HG03103 (cell line): Measurements from ENCODE around the gene CCT6B.
A peak's percentile ranks its signal among the peaks of the same experiment; 100 is the strongest.
"Not testable (repeated sequence)": the region's sequence is repeated elsewhere in the genome, so short reads cannot be mapped to it uniquely, and the experiment has no call there.

Experiments used
- ATAC-seq: cut with Tn5 transposase; IDR thresholded peaks from one replicate; pipeline ENCODE4 v1.9.1; 2021; ENCODE audit warnings: low read depth; ENCODE audit not compliant: unreplicated experiment

CCT6B gene, protein sequence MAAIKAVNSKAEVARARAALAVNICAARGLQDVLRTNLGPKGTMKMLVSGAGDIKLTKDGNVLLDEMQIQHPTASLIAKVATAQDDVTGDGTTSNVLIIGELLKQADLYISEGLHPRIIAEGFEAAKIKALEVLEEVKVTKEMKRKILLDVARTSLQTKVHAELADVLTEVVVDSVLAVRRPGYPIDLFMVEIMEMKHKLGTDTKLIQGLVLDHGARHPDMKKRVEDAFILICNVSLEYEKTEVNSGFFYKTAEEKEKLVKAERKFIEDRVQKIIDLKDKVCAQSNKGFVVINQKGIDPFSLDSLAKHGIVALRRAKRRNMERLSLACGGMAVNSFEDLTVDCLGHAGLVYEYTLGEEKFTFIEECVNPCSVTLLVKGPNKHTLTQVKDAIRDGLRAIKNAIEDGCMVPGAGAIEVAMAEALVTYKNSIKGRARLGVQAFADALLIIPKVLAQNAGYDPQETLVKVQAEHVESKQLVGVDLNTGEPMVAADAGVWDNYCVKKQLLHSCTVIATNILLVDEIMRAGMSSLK

GRCh38 chr17:34961093-34961911 lies at the start of gene CCT6B, which contains the start of gene ZNF830:
CCT6B (minus strand) TSS chr17:34961460; CDS start chr17:34961393, 67 bp downstream.
ZNF830 (plus strand) TSS chr17:34961540; CDS start chr17:34961567, 27 bp downstream.
- ATAC-seq = peak; percentile 87

DNA sequence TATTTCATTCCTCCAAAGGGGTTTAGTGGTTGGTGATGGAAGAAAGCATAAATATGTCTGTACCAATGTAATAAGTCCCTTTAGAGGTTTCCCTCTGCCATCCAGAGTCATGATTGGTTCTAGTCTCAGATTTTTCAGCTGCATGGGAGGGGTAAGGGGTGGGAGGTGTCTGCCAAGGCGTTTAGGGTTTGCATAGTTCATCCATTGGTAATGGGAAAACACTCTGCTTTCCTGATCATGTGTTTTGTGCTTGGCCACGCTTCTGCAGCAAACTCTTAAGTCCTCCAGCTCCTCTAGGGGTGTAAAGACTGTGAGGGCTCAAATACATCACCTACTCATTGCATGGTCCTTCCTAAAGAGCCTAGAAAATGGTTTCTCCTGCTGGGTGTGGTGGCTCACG lies 48.8 kb upstream of the CCT6B start:
- ATAC-seq = no peak

DNA sequence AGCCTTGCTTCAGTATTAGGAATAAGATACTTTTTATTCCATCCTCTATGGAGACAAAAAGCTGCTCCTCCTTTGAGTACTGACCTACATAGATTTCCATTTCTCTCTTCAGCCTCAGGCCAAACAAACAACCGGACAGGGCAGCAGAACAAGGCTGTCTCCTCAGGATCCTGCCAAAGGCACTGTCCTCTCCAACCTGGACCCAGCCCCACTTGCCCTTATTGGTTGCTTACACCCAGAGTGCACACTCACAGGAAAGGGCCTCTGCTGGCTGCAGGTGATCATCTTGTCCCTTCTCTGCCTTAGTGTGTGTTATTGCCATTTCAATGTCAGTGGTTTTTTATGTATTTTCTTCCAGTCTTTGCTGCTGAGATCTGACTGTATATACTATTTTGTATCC lies 45.7 kb upstream of the CCT6B start:
- no peak for ATAC-seq

DNA sequence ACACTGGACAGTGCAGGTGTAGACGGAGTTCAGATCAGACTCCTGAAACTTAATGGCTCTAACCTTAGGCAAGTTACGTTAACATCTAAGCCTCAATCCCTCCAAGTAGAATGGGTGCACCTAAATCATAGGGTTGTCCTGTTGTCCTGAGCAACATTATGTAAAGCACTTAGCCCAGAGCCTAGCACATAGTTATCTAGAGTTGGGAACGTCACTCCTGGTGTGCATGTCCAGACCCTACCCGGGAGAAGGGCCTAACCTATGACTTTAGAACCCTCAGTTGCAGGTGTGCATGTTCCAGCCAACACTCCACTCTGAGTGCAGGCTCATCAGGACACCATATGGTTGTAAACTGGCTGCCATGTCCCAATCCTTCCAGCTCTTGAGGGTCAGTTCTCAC lies 45.1 kb upstream of the CCT6B start:
- ATAC-seq = no peak

GRCh38 chr17:35003778-35004177 lies 42.5 kb upstream of the CCT6B start:
- no peak for ATAC-seq

DNA sequence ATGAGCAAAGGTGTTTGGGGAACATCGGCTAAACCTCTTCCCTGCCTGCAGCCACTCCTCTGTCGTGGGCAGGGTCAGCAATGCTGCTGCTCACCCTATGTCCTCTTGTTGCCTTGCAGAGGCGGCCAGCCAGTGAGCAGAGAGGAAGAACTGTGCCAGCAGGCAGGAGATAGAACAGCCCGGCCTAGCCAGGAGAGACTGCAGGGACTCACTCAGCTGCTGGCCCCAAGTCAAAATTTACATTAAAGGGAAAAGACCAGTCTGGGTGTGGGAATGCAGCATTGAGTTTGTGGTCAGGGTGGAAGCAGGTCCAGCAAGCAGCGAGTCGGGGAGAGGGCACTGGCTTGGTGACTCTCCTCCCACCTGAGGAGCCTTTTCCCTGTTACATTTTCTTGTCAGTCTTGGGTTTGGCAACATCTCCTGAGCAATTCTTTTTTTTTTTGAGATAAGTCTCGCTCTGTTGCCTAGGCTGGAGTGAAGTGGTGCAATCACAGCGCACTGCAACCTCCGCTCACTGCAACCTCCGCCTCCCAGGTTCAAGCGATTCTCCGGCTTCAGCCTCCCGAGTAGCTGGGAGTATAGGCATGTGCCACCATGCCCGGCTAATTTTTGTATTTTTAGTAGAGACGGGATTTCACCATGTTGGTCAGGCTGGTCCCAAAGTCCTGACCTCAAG lies 41.8 kb upstream of the CCT6B start:
- no peak for ATAC-seq

- ATAC-seq = no peak
These were observed 40.3 kb upstream of the CCT6B start for GRCh38 chr17:35001549-35001948.

- not testable (repeated sequence) for ATAC-seq
These were observed 39.7 kb upstream of the CCT6B start for GRCh38 chr17:35000965-35001364.

- ATAC-seq = no peak
These were observed 38.2 kb upstream of the CCT6B start for GRCh38 chr17:34999456-34999855.

GRCh38 chr17:34998205-34998604 lies 36.9 kb upstream of the CCT6B start:
- no peak for ATAC-seq

- ATAC-seq = no peak
These were observed 36.1 kb upstream of the CCT6B start for GRCh38 chr17:34997355-34997862.

- ATAC-seq = no peak
These were observed 35.4 kb upstream of the CCT6B start for GRCh38 chr17:34996422-34997285.

DNA sequence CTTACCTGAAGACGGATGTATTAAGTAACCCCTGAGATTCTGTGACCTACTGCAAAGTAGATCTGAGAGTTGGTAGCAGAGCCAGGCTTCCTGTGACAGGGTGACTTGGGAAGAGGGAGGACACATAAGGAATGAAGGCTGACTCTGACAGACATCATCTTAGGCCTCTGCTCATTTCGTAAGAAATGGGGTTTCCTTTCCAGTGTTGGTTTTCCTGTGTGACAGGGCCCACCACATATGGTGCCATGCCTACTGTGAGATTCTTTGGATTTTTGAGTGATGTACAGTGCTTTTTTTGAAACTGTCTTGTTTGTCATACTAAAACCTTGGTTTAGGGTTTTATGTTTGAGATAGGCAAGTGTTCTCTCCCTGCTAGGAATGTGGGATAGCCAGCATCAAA lies 31.8 kb upstream of the CCT6B start:
- ATAC-seq = no peak

- no peak for ATAC-seq
These were observed 30.3 kb upstream of the CCT6B start for GRCh38 chr17:34991606-34992005.

- no peak for ATAC-seq
These were observed 29.7 kb upstream of the CCT6B start for GRCh38 chr17:34990921-34991365.

- ATAC-seq = no peak
These were observed 28.2 kb upstream of the CCT6B start for GRCh38 chr17:34989473-34989872.

GRCh38 chr17:34988644-34989043 lies 27.4 kb upstream of the CCT6B start:
- no peak for ATAC-seq

DNA sequence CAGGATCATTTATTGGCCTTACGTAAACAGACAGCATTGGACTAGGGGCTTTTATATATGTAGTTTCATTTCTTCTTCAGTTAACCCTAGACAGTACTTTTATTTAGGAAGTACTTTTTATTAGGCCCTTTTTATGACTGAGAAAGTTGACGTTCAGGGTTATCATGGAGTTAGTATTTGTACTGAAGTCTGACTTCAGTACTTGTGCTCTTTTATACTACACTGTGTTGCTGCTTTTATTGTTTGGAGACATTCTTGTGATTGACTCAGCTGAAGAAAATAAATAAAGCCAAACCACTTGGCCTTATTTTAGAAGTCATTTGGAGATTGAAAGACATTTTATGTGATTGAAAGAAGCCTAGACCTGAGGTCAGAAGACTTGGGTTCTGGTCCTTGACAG lies 26.0 kb upstream of the CCT6B start:
- ATAC-seq = no peak

DNA sequence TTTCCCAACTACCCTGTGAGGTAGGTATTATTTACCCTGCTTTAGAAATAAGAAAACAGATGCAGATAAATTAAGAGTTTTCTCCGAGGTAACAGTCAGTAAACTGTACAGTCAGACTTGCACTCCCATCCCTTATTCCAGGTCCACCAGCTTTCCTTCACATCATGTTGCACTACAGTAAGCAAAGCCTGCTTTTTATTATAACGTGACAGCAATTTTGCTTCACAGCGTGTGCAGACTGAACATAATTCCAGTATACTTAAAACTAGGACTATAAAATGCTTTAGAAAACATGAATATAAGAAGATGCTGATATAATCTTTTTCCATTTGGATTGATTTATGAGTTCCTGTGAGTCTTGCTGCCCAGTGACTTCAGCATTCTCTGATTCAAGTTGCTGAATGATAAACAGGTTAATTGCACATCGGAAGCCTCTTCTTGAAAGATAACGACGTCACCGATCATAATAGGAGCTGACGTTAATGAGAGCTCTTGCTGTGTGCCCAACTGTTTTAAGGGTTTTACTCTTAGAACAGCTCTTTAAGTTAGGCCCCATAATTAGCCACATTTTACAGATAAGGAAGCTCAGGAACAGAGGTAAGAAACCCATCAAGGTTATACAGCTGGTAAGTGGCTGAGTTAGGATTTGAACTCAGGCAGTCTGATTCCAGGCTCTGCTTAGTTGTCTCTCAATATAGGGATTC lies 20.4 kb upstream of the CCT6B start:
- no peak for ATAC-seq
